HepG2 (cell line): ENCODE measurements around the gene ZFTA. TPM values are rescaled to one million over a fixed set of nuclear protein-coding genes. Genes with fewer than 3 reads are reported as not detected.

ENCODE experiments used
- AKAP8 ChIP-seq: sonication (generic); formaldehyde crosslinking; IDR thresholded peaks from 2 replicates; pipeline ENCODE4 v1.5.1; 2020; ENCODE audit warnings: mild to moderate bottlenecking, missing genetic modification reagents
- ELF3 ChIP-seq: IDR thresholded peaks from 2 replicates; pipeline ENCODE4 v1.6.1; 2016; ENCODE audit warnings: missing genetic modification reagents, missing compliant biosample characterization
- HMGA1 ChIP-seq: sonication (generic); formaldehyde crosslinking; conservative IDR thresholded peaks from 2 replicates; pipeline ENCODE4 v1.4.0; 2020; ENCODE audit warnings: missing genetic modification reagents
- KLF6 ChIP-seq: IDR thresholded peaks from 2 replicates; pipeline ENCODE4 v1.8.0; 2016; ENCODE audit warnings: missing biosample characterization, missing genetic modification reagents
- MATR3 ChIP-seq: sonication (generic); formaldehyde crosslinking; IDR thresholded peaks from 2 replicates; pipeline ENCODE4 v1.4.0; 2020; ENCODE audit warnings: missing genetic modification reagents
- PREB ChIP-seq: sonication (generic); formaldehyde crosslinking; IDR thresholded peaks from 2 replicates; pipeline ENCODE4 v1.4.0; 2020; ENCODE audit warnings: missing genetic modification reagents
- RBM39 ChIP-seq: fragments of 200-400 bp; formaldehyde crosslinking; IDR thresholded peaks from one replicate; pipeline ENCODE4 v1.6.1; 2018; ENCODE audit warnings: antibody characterized with exemption, mild to moderate bottlenecking, low read depth, low read length; ENCODE audit not compliant: poor library complexity, severe bottlenecking
- SMARCC2 ChIP-seq: fragments of 450-650 bp; IDR thresholded peaks from 2 replicates; pipeline ENCODE4 v1.6.1; 2017; ENCODE audit warnings: antibody characterized with exemption, mild to moderate bottlenecking
- TSC22D2 ChIP-seq: sonication (generic); formaldehyde crosslinking; IDR thresholded peaks from 2 replicates; pipeline ENCODE4 v1.5.1; 2020; ENCODE audit warnings: missing genetic modification reagents, mild to moderate bottlenecking, borderline replicate concordance
- YY1 ChIP-seq: IDR thresholded peaks from 2 replicates; pipeline ENCODE4 v1.6.1; 2011; ENCODE audit warnings: low read length, low read depth, moderate library complexity, mild to moderate bottlenecking; ENCODE audit not compliant: insufficient read depth, insufficient replicate concordance
- ZBTB37 ChIP-seq: sonication (generic); formaldehyde crosslinking; IDR thresholded peaks from 2 replicates; pipeline ENCODE4 v1.4.0; 2020; ENCODE audit warnings: mild to moderate bottlenecking, missing genetic modification reagents
- ZBTB44 ChIP-seq: sonication (generic); formaldehyde crosslinking; IDR thresholded peaks from 2 replicates; pipeline ENCODE4 v1.4.0; 2020; ENCODE audit warnings: missing genetic modification reagents
- ZBTB49 ChIP-seq: sonication (generic); formaldehyde crosslinking; IDR thresholded peaks from 2 replicates; pipeline ENCODE4 v1.4.0; 2020; ENCODE audit warnings: missing genetic modification reagents, borderline replicate concordance
- ZEB1 ChIP-seq: IDR thresholded peaks from 2 replicates; pipeline ENCODE4 v1.6.1; 2012; ENCODE audit warnings: mild to moderate bottlenecking, low read depth, inconsistent platforms; ENCODE audit not compliant: insufficient replicate concordance
- ZFP1 ChIP-seq: IDR thresholded peaks from 2 replicates; pipeline ENCODE4 v1.6.1; 2016
- ZFP36L1 ChIP-seq: sonication (generic); formaldehyde crosslinking; IDR thresholded peaks from 2 replicates; pipeline ENCODE4 v1.8.0; 2022; ENCODE audit warnings: mild to moderate bottlenecking, missing genetic modification reagents, moderate library complexity
- ZNF256 ChIP-seq: sonication (generic); formaldehyde crosslinking; conservative IDR thresholded peaks from 2 replicates; pipeline ENCODE4 v1.4.0; 2020; ENCODE audit warnings: missing genetic modification reagents
- ZNF530 ChIP-seq: sonication (generic); formaldehyde crosslinking; IDR thresholded peaks from 2 replicates; pipeline ENCODE4 v1.5.0; 2020; ENCODE audit warnings: low read depth, mild to moderate bottlenecking, missing genetic modification reagents
- ZNF773 ChIP-seq: sonication (generic); formaldehyde crosslinking; IDR thresholded peaks from 2 replicates; pipeline ENCODE4 v1.4.0; 2020; ENCODE audit warnings: missing genetic modification reagents, borderline replicate concordance
- polyA plus RNA-seq, 8 experiments: library from polyadenylated mRNA; depleted of rRNA in 3 of 8; stranded (reverse) in 7 of 8; unstranded in 1 of 8; fragments of >200 nt; fragmentation: Illumina TruSeq in 4 of 8; extraction: Trizol in 4 of 8; gene quantifications; 2 replicates each; pipeline versions ENCODE4 v1.2.1 to v1.2.3, GENCODE V29; 2011 to 2016; ENCODE audit warnings: low read depth in 4 of 8, missing spikeins in 1 of 8, mixed read lengths in 1 of 8; ENCODE audit not compliant: insufficient read depth in 1 of 8
- total RNA-seq, 5 experiments: library from RNA; depleted of rRNA; stranded (reverse); fragments of >200 nt; fragmentation: Illumina TruSeq; extraction: Trizol; gene quantifications; 2 replicates each; pipeline ENCODE4 v1.2.3, GENCODE V29; 2016; ENCODE audit warnings: low read depth in 1 of 5
- TF ChIP-seq, protein P1 (sequence below): sonication (generic); formaldehyde crosslinking; IDR thresholded peaks from 2 replicates; pipeline ENCODE4 v1.5.1; 2020; ENCODE audit warnings: mild to moderate bottlenecking, missing genetic modification reagents, moderate library complexity

The ZFTA gene
- total and polyA plus RNA-seq, 2 of the 13 experiments (the other 11 are each of a cell fraction or from before 2014, with no cell fraction given) = 3.9 to 10.4 TPM

GRCh38 chr11:63813035-63813562, 44.5 kb upstream of the ZFTA start, which contains the start of gene SPINDOC (continued):
- TF ChIP-seq, protein P1, sequence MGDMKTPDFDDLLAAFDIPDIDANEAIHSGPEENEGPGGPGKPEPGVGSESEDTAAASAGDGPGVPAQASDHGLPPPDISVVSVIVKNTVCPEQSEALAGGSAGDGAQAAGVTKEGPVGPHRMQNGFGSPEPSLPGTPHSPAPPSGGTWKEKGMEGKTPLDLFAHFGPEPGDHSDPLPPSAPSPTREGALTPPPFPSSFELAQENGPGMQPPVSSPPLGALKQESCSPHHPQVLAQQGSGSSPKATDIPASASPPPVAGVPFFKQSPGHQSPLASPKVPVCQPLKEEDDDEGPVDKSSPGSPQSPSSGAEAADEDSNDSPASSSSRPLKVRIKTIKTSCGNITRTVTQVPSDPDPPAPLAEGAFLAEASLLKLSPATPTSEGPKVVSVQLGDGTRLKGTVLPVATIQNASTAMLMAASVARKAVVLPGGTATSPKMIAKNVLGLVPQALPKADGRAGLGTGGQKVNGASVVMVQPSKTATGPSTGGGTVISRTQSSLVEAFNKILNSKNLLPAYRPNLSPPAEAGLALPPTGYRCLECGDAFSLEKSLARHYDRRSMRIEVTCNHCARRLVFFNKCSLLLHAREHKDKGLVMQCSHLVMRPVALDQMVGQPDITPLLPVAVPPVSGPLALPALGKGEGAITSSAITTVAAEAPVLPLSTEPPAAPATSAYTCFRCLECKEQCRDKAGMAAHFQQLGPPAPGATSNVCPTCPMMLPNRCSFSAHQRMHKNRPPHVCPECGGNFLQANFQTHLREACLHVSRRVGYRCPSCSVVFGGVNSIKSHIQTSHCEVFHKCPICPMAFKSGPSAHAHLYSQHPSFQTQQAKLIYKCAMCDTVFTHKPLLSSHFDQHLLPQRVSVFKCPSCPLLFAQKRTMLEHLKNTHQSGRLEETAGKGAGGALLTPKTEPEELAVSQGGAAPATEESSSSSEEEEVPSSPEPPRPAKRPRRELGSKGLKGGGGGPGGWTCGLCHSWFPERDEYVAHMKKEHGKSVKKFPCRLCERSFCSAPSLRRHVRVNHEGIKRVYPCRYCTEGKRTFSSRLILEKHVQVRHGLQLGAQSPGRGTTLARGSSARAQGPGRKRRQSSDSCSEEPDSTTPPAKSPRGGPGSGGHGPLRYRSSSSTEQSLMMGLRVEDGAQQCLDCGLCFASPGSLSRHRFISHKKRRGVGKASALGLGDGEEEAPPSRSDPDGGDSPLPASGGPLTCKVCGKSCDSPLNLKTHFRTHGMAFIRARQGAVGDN (CRISPR knock-in tag) = no peak
- TF ChIP-seq ZBTB37 (CRISPR knock-in tag) (no peak), ZNF773 (CRISPR knock-in tag) (no peak), ELF3 (CRISPR knock-in tag) (no peak), AKAP8 (no peak), ZNF530 (CRISPR knock-in tag) (no peak), TSC22D2 (CRISPR knock-in tag) (no peak), SMARCC2 (no peak), HMGA1 (CRISPR knock-in tag) (no peak), MATR3 (CRISPR knock-in tag) (no peak), ZFP1 (no peak), PREB (no peak), KLF6 (CRISPR knock-in tag) (no peak; the same call in 1 of the 2 replicates), ZNF256 (0 out of 2 replicates have a peak, but pooled peaks have one; percentile 33), YY1 (peak; percentile 23), ZEB1 (no peak), RBM39 (no peak), ZFP36L1 (CRISPR knock-in tag) (no peak), ZBTB44 (CRISPR knock-in tag) (no peak), ZBTB49 (no peak)
